Mucosa of descending colon (tissue), 3 donors: ENCODE data around the gene FAM221B. TPM values are rescaled to one million over a fixed set of nuclear protein-coding genes. Genes with fewer than 3 reads are reported as not detected.

Experiments
- ATAC-seq: fragments of 200-7000 bp; cut with Tn5 transposase; one replicate; pipeline ENCODE4 v1.9.1; 2020; ENCODE audit warnings: mild to moderate bottlenecking, moderate library complexity
- DNase-seq, 3 donors: peaks; one replicate each; pipeline ENCODE4 v3.0.0-alpha.2; 2020
- H3K36me3 ChIP-seq: fragments of 200-600 bp; one replicate; pipeline ENCODE4 v1.8.0; 2021; ENCODE audit warnings: low read depth, mild to moderate bottlenecking
- H3K4me1 ChIP-seq: fragments of 200-600 bp; one replicate; pipeline ENCODE4 v1.8.0; 2021; ENCODE audit warnings: low read depth, mild to moderate bottlenecking
- H3K4me3 ChIP-seq: fragments of 200-600 bp; one replicate; pipeline ENCODE4 v1.8.0; 2021; ENCODE audit warnings: mild to moderate bottlenecking
- H3K9me3 ChIP-seq: fragments of 200-600 bp; one replicate; pipeline ENCODE4 v1.8.0; 2021; ENCODE audit warnings: mild to moderate bottlenecking
- CTCF ChIP-seq: fragments of 200-600 bp; IDR thresholded peaks from one replicate; pipeline ENCODE4 v1.8.0; 2022; ENCODE audit warnings: antibody characterized with exemption, mild to moderate bottlenecking
- intact Hi-C, 2 donors: fragments of 100-400 bp; cut with DNase I in 1 of 2; cut with micrococcal nuclease in 1 of 2; formaldehyde crosslinking; loops; one replicate each; pipeline versions ENCODE4 v1.11.0 to v1.11.1; 2022; cut with DNase I, micrococcal nuclease
- total RNA-seq, 3 donors: library from RNA; stranded (reverse); fragmentation: NEBNext Ultra II Directional in 2 of 3; extraction: Animal tissue kit (Norgen Biotek cat#: 25700) in 2 of 3; gene quantifications; one replicate each; pipeline versions ENCODE4 v1.2.1 to v1.2.4, GENCODE V29; 2021 to 2023
- donor health status: DM: no; HTN: no; CAD: no; lungs with moderate emphysema.
- donor health status: DM: no; HTN: no; CAD: no.
- donor health status: DM: no; HTN: yes; CAD: no.

FAM221B gene
- total RNA-seq, 3 donors from 2014 or later = 0.41 to 0.43 TPM; not detected in 1

DNA sequence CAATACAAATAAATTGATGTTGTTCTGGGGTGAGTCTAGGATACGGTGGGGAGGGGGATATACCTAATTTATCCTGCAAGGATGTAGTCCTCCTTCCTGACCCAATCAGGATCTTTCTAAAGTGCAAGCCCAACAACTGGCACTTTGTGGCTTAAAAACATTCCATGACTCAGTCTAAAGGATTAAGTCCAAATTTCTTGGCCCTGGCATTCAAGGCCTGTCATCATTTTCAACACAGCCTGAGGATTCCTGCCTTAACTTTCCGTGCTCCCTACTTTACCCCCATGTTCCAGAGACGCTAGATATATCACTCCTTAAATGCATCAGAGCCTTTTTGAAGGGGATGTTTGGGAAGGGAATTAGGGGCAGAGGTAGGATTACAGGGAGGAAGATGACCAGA lies 1.0 kb downstream of the FAM221B start:
- Histone ChIP-seq H3K9me3 (no peaks in the 10 kb centered on the region), H3K4me3 (no peak overlapping the region), H3K36me3 (no peaks in the 10 kb centered on the region), H3K4me1 (peaks cover 12% of the 10 kb centered on the region)
- TF ChIP-seq CTCF = no peak
- DNase-seq (no peak), ATAC-seq (no peak)
- intact Hi-C loops = loop anchor here in 1 of 2 donors (5.0 kb wide), 1 partner anchor 55 kb away; no protein-coding TSS in a partner anchor

DNA sequence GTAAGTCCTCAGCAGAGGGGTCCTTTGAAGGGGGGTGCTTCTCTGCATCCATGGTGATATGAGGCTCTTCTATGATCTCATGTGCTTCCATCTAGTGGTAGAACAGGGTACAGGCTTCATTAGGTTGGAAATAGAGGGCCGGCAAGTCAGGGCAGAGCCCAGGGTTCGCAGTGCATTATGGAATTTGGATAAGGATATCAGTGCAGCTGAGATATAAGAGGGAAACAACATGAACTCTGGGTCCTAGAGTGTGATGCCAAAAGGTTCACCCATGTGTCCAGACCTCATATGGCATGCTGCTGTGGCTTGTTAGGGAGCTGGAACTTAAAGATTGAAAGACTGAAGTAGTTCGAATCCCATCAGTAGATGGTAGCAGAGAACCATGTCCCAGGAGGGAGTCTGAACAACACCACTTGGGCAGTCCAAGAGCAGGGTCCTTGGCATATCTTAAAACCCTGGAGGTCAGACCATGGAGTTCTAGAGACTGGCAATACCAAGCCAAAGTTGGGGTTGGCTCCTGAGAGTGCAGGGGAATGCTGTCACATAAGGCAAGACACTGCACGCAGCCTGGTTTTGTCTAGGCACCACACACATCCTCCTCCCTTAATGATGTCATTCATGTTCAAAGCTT lies 2.3 kb downstream of the FAM221B start:
- Histone ChIP-seq H3K9me3 (no peaks in the 10 kb centered on the region), H3K4me3 (no peak overlapping the region), H3K4me1 (peaks cover 12% of the 10 kb centered on the region), H3K36me3 (no peaks in the 10 kb centered on the region)
- intact Hi-C loops = loop anchor here in 1 of 2 donors (5.0 kb wide), 1 partner anchor 56 kb away; no protein-coding TSS in a partner anchor
- peak; percentile 58 for TF ChIP-seq CTCF
- ATAC-seq = peak; percentile 54
- peak in 1 of 3 donors; percentile 66 for DNase-seq

DNA sequence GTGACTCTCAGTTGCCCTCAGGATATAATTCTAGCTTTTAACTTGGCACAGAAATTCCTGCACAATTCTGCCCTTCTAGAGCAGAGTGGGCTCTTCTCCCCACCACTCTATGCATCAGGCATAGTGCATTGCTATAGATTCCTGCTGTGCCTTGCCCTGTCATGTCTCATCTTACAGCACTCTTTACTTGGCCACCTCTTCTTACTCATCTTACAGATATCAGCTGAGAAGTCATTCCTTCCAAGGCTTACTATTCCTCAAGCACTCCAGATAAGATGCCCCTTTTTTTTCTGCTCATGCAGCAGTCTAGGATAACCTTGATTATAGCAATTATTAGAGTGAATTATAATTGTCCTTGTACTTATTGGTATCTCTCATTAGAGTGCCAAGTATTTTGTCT lies 5.6 kb downstream of the FAM221B start:
- TF ChIP-seq CTCF = no peak
- Histone ChIP-seq H3K4me3 (no peak overlapping the region), H3K9me3 (no peaks in the 10 kb centered on the region), H3K36me3 (no peaks in the 10 kb centered on the region), H3K4me1 (no peaks in the 10 kb centered on the region)
- ATAC-seq = no peak
- no peak for DNase-seq
- intact Hi-C loops = no loop called here

GRCh38 chr9:35820076-35820475 lies 8.5 kb downstream of the FAM221B start:
- no peaks in the 10 kb centered on the region for H3K36me3 ChIP-seq
- TF ChIP-seq CTCF = no peak
- intact Hi-C loops = no loop called here

DNA sequence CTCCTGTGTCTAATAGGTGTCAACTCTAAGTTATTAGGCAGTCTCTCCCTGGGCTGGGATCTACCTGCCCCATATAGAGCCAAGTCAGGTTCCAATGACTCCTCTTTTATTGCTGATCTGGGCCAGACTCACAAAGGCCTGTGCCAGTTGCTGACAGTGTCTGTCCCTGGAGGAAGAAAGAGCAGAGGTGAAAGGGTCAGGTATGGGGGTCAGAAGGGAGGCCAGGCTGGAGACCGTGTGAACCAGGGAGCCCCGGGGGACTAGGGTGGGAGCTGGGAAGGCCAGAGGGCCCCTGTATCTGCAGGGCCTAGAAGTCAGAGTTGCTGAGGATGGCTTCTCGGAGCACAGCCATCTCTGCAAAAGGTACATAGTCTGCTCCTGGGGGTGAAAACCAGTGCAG lies 10.2 kb downstream of the FAM221B start:
- Histone ChIP-seq H3K4me3 (no peak overlapping the region), H3K4me1 (peaks cover 9% of the 10 kb centered on the region), H3K36me3 (no peaks in the 10 kb centered on the region), H3K9me3 (no peaks in the 10 kb centered on the region)
- no peak for TF ChIP-seq CTCF
- ATAC-seq (no peak), DNase-seq (no peak)
- intact Hi-C loops = no loop called here

More at GRCh38 chr9:35820076-35820475, 8.5 kb downstream of the FAM221B start:
- Histone ChIP-seq H3K9me3 (no peaks in the 10 kb centered on the region), H3K4me1 (no peaks in the 10 kb centered on the region), H3K4me3 (no peak overlapping the region)
- DNase-seq (no peak), ATAC-seq (no peak)

- no peaks in the 10 kb centered on the region for H3K9me3 ChIP-seq
- H3K36me3 ChIP-seq = no peaks in the 10 kb centered on the region
- TF ChIP-seq CTCF = no peak
- intact Hi-C loops = no loop called here
- peaks cover 20% of the 10 kb centered on the region for H3K4me1 ChIP-seq
- DNase-seq (no peak), ATAC-seq (no peak)
- no peak overlapping the region for H3K4me3 ChIP-seq
These were observed 11.8 kb downstream of the FAM221B start for GRCh38 chr9:35816708-35817107.
